NCI-H748 (cell line): ENCODE data around the gene ANXA6.

Experiments used
- DNase-seq: peaks from one replicate; lab custom pipeline; 2025; ENCODE audit not compliant: unreplicated experiment; lab: John Stamatoyannopoulos, UW

ANXA6 gene

DNA sequence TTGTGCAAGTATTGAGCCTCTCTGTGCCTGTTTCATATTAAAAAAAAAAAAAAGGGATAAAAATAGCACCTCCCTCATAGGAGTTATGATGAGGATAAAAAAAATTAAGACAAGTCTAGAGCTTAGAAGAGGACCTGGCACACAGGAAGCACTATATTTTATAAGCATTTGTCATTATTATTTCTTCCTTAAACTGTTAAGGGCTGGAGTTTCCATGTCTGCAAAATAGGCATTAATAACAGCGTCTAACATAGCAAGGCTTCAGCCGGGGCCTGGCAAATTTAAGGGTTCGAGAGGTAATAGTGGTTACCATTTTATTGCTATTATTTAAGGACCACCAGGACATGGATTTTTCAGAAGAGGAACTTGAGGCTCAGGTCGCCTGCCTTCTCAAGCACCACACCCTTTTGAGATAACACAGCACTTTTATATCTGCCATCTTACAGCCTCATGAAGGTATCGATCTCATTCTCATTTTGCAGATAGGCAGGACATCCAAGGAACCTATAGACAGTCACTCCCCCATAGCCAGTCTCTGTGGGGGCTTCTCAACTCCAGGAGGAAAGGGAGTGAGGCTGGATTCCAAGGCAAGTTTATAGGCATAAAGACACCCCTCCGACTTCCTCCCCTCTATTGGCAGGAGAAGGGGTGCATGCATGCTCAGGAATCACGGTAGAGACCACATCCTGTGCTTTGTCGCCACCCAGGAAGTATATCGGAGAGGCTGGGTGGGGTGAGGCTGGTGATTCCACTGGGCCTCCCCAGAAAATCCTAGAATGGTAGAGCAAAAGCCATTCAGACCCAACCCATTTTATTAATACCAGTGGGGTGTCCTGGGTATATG is 2.4 kb downstream of the ANXA6 start:
- DNase-seq: no peak

DNA sequence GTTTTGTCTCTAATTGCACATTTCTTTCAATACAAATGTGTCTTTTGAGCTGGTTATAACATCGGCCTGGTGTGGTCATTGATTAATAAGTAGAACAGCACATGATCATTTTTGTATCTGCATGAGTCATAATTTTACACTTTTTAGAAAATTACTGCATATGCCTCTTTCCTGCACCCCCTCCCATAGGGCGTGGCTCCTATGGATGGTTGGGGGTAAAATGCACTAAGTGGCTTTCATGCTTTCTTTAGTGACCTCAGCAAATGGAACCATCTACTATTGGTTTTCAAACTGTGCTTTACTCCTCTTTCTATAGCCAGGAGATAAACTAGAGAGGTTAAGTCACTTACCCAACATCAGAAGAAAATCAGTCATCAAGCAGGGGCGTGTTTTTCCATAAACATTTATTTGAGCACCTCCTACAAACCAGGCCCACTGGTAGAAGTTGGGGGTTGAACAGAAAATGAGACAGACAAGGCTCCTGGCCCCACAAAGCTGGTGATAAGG is 3.8 kb downstream of the ANXA6 start:
- no peak for DNase-seq

DNA sequence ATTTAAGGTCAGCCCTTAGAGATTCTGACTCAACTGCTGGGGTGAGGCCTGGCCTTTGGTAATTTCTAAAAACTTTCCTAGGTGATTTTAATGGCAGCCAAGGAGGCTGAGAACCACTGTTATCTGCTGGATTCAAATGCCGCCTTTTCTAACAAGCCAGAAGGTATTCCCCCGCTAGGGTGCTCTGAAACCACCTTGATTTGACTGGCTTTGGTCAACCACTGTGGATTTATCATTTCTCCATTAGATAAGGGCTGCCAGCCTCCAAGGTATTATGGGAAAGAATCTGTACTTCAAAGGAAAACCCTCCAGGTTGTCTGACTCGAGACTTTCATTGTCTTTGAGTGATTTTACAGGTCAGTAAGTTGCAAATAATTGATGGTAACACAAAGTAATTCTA is 4.3 kb downstream of the ANXA6 start:
- no peak for DNase-seq

DNA sequence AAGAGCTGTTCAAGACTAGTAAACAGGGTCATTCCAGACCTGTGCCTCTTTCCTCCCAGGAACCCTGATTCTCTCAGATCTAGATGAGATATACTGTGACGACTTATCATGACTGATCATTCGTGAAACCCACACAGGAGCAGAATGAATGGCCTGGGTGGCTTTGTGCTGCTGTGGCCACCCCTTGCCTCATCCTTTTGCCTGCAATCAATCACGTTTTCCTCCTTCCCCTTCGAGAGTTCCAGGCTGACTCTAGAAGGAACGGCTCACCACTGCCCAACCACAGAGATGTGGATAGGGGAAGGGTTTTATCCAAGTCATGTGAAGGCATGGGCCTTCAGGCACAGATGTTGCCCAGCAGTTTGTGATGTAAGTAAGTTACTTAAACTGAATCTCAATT is 5.8 kb downstream of the ANXA6 start:
- DNase-seq: no peak

DNA sequence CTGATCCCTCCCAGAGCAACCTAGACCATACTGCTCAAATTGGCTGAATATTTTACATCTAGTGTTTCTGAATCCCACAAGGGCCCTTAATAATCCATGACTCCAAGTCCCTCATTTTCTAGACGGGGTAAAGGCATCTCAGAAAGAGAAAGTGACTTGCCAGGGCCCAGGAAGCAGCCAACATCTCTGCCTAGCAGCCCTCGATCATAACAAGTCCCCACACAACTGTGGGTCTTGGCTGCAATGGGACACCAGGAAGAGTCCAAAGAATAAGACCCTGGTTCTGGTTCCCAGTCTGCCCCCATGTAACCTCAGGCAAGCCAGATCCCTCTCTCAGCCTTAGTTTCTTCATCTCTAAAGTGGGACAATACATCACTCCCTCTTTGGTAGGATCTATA is 6.3 kb downstream of the ANXA6 start:
- no peak for DNase-seq

DNA sequence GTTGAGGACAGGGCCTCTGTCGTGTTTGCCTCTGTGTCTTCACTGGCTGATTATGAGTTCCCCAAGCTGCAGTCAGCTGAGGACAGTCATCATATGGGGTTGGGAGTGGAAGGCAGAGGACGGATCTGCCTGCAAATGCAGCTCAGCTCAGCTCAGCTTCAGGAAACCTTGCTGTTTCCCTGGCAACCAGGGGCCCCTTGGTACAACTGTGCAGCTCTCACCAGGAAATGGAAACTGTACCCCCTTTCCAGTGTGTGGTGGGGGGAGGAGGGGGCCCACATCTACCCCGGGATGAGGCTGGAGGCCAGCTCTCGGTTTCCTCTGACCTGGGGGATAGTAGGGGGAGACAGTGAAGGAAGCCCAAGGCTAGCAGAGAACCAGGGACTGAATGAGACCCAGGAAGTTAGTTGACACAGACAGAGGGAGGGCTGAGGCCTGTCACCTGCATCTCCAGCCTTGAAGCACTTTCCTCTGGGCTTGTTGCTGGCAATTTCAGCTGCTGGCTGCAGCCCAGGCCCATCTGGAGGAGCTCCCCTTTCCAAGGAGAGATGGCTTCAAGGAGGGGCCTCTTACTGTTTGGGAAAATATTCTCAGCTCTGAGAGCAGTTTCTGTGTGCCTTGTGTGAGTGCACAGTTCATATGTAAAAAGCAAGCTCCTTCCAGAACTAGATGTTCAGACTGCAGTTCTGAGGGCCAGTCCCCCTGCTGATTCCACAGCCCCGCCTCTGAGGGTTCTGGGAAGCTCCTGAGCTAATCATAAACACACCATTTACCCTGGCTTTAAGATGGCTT is 6.9 kb downstream of the ANXA6 start:
- peak; percentile 30 for DNase-seq

DNA sequence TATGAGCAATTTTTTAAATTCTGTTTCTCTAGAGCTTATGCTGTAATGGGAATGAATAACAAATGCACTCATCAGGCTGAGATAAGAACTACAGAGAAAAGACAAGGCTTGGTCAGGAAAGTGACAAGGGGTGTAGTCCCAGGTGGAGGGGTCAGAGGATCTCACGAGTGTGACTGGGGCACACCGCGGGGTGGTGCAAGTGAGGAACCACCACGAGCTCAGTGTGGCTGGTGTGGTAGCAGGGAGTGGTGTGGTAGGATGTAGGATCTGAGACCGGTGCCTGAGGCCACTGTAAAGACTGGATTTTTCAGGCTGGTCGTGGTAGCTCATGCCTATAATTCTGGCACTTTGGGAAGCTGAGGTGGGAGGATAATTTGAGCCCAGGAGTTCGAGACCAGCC is 9.0 kb downstream of the ANXA6 start:
- no peak for DNase-seq

DNA sequence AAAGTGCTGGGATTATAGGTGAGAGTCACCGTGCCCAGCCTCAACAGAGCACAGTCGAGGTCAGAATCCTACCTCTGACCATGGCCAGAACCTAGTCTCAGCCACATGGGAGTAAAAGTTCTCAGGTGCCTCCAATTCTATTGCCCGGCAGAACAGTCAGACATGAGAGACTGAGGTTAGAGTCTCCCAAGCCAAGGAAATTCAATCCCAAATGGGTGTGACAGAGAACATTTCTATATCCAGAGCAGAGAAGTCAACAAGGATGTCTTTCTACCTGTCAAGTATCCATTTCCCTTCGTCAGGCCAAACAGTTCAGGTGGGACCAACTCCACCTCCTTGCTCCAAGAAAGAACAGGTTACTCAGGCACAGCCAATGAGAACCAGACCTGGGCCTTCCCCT is 10.5 kb downstream of the ANXA6 start:
- no peak for DNase-seq

DNA sequence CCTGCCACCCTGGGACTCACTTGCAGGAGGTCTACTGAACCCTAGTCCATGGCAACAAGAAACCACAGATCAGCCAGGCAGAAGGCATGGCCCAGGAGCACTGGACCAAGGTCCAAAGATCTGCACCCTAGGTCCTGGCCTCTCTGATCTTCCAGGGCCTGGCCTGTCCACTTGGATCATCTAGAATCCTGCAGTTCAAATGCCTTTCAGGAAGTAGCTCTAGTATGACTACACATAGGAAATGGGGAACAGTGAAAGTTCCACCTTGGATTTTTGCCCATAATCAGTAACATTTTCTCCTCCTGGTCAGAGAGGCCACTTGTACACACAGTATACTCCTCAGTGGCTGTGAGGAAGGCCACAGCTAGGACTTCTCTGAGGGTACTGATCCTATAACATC is 11.5 kb downstream of the ANXA6 start:
- DNase-seq: no peak

DNA sequence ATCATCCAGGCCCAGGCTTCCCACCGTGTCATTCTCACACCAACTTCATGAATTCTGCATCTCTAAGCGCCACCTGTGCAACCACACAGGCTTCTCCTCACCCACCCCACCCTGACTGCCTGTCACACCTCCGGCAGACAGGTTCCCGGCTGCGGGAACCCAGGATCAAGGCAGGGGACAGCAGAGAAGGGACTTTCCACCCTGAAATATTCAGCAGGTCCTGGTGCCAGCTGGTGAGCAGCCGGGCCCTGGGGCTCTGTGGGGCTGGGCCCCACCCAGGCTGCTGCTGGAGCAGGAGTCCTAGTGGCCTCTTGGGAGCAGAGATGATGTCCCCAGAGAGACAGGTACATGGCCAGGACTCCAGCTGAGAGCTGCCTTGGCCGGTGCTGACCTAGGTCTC is 12.7 kb downstream of the ANXA6 start:
- DNase-seq: no peak

DNA sequence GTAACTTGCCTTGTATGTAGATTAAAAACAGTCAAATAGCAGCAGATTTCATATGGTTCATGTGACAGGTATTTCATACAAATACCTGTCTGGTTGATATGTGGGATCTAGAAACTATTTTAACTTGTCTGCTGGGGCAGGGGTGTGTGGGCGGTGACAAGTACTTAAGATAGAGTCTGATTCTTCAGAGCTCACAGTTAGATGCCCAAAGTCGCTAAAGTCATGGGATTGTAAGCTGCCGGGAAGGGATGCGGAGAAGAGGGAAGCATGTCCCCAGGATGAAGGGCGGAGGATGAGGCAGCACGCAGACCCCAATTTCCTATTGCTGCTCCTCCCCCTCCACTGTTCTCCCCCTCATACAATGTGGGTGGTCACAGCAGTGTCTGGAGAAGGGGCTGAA is 13.3 kb downstream of the ANXA6 start:
- no peak for DNase-seq

DNA sequence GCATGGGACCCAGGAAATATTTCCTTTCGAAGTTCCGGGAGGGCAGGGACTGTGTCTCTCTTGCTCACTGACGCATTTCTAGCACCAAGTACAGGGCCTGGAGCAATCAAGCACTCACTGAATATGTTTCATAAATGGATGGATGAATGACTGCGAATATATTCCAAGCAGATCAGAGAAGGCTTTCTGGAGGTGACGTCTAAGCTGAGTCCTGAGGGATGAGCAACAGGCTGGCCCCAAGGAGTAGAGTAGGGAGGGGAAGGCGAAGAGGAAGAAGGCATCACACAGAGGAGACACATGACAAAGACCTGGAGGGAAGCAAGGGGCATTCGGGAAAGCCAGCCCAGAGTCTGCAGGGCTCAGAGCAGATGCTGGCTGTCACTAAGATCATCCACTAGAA is 13.9 kb downstream of the ANXA6 start:
- no peak for DNase-seq

DNA sequence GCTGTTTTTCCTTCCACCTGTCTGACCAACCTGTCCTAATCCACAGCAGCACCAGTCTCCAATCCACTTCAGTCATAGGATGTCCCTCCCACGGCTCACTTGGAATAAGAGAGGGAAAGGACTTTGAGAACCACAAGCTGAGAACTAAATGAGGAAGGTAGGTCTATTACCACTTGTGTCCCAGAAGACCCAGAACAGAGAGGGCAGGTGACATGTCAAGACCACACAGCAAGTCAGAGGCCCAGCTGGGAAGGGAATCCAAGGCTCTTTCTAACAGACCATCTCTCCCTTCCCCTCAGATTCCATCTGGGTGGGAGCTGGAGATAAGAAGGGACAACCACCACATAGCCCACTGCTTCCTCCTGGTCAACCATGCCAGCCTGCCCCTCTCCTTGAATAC is 14.6 kb downstream of the ANXA6 start:
- DNase-seq: no peak

DNA sequence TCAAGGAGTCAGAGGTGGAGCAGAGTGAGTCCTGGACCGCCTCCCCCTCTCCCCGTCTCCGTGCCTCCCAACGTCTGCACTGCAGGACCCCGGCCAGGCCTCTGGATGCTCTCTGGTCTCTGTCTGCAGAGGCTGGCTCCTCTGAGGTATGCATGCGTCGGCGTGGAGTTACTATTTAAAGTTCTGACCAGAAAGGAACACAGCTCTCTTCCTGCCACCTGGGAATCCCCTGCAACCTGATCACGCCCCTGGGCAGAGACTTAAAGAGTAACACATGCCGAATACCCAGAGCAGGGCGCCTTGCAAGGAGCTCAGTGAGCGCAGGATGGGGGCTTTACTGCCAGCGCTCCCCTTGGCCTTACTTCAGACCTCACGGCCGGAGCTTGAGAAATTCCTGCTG is 16.0 kb downstream of the ANXA6 start:
- DNase-seq: no peak

DNA sequence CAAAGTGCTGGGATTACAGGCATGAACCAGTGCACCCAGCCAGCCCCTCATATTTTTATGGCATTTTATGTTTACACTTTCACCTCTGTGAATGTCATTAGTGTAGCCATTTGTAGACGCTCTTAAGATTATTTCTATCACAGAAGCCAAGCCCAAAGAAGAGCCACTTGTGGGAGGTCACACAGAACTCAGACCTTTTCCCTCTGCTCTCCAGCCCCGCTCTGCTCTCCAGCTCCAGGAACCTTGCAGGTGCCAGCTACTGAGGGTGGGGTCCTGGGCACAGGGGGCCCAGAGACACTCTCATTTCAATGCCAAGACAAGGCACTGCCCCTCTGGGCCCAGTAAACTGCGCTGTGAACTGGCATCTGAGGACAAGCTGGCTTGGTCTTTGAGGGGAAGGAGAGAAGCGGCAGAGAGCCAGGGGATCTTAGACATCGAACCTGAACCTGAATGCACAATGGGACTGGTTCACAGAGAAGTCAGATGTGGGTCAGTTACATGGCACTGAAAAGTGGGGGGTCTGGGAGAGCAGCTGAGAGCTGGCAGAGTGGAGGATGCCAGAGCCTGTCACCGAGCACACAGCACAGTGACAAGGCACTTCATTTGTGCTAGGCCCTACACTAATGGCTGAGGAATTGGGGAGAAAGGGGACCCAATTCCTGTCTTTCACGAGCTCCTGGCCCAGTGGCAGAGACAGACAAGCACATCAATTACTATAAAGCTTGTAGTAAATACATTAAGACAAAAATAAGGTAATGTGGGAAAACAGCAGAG is 16.7 kb downstream of the ANXA6 start:
- no peak for DNase-seq

DNA sequence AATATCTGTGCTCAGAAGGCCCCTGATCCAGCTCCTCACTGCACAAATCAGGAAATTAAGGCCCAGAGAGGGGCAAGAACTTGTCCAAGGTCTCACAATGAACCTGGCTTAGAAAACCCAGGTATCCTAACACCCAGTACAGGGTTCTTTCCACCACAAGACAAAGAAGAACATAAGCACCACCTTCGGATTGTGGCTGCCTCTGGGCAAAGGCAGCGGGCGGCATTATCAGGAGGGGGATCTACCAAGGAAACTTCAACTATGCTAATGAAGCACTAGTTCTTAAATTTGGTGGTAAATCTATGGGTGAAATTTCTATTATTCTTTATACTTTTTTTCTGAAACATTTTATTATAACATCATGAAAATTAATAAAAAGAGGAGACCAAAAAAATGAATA is 17.9 kb downstream of the ANXA6 start:
- no peak for DNase-seq

DNA sequence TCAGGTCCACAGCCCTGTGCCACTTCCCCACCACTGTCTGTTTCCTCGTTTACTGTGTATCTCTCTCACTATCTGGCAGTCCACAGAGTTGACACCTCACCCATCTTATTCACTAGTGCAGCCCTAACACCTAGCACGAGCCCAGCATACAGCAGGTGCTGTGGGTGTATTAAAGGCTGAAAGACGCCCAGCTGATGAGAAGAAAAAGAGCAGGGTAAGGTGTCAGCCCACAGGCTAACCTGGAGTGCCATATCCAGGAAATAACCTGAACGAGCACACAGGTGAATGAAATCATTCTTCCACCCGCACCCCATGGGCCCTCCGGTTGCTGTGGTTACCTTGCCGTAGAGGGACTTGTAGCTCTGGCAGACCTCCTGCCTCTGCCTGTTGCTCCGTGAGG is 18.6 kb downstream of the ANXA6 start:
- DNase-seq: peak; percentile 90

DNA sequence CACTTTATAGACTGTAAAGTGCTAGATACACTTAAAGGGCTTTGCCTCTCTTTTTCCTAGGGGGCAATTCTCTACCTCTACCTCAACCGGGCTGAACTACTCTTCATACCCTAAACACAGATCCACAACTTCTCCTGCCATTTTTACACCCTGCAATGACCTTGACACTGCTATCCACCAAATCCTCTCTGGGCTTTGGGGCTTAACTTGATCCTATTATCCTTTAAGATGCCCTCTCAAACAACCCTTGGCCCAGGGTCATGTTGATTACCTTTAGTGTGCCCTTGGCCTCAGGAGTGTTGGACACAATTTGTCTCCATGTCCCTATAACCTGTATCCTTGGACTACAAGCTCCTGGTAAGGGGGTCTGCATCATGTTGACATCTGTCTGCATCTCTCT is 19.5 kb downstream of the ANXA6 start:
- DNase-seq: no peak

DNA sequence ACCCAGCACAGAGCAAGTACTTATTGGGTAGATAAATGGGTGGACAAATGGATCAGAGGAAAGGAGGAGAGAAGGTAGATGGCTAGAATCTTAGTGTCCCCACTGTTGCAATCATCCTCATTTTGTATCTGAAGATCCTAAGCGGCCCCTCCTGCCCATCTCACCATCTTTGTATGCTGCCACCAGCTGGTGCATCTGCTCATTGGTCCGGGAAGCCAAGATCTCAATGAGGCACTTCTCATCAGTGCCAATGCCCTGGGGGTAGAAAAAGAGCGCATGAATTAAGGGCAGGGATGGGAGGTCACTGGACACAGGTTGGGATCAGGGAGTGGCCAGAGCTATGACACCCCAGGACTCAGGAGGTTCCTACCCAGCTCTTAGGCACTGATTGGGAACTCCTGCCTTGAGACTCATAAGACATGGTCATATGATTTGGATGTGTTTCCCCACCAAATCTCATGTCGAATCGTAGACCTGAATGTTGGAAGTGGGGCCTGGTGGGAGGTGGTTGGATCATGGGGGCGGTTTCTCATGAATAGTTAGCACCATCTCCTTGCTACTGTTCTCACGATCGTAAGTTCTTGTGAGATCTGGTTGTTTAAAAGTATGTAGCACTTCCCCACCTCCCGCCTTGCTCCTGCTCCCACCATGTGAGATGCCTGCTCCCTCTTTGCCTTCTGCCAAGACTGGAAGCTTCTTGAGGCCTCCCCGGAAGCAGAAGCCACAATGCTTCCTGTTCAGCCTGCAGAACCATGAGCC is 20.3 kb downstream of the ANXA6 start:
- no peak for DNase-seq

DNA sequence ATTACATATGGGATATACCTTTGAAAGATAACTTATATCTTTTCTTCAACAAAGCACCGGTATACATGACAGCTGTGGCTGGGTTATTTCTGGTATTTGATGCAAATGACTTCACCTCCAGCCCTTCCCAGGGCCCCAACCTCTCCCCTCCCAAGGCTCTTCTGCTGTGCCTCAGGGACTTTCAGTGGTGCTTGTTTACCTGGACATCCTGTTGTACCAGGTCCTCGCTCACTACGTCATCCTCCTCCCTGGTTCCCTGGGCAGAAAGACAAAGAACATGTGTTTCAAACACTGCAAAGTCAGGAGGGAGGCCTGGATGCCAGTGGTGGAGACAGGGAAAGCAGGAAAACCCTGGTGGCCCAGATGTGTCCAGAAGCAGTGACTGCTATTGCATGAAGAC is 23.4 kb downstream of the ANXA6 start:
- DNase-seq: no peak

DNA sequence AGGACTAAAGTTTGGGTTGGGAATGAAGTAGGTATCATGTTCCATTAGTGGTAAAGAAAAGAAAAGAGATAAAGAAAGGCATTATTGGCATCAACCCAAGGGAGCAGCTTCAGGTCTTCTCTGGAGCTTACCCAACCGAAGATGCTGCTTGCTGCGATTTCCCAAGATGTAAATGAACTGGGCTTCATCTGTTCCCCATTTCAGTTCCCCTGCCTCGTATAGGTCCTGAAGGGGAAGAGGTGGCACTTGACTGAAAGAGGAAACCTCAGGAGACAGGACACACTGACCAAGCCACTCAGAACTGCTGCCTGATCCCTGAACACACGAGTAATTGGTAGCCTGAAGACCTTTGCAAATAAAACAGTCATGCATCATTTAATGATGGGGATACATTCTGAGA is 24.6 kb downstream of the ANXA6 start:
- peak; percentile 93 for DNase-seq
